ENCODE data around the gene GPN2. TPM values are rescaled to one million over a fixed set of nuclear protein-coding genes. Genes with fewer than 3 reads are reported as not detected.
A peak's percentile ranks its signal among the peaks of the same experiment; 100 is the strongest.

GPN2 gene
- 9.4 and 10.7 TPM in 2 replicates for total RNA-seq

GRCh38 chr1:26889551-26890466 lies at the start of gene GPN2:
Gene GPN2, minus strand, starts transcription at chr1:26890283. Its CDS starts 187 bp downstream, at chr1:26890096.
- peak; percentile 85 for DNase-seq

- DNase-seq, result no peak
Observed at GRCh38 chr1:26938659-26939025, 48.6 kb upstream of the GPN2 start.

- no peak for DNase-seq
Observed at GRCh38 chr1:26938004-26938658, 48.0 kb upstream of the GPN2 start.

GRCh38 chr1:26936823-26937222 lies 46.7 kb upstream of the GPN2 start:
- no peak for DNase-seq

- DNase-seq, result no peak
Observed at GRCh38 chr1:26932531-26932930, 42.4 kb upstream of the GPN2 start.

- peak; percentile 86 for DNase-seq
Observed at GRCh38 chr1:26923711-26924110, 33.6 kb upstream of the GPN2 start.

GRCh38 chr1:26922901-26923300 lies 32.8 kb upstream of the GPN2 start:
- no peak for DNase-seq

GRCh38 chr1:26922431-26922729 lies 32.3 kb upstream of the GPN2 start:
- DNase-seq, result no peak

GRCh38 chr1:26921540-26922430 lies 31.7 kb upstream of the GPN2 start, which contains the start of gene NUDC:
Gene NUDC, plus strand, starts transcription at chr1:26921743. Its CDS starts 106 bp downstream, at chr1:26921849.
- DNase-seq, result peak; percentile 99

- DNase-seq, result no peak
Observed at GRCh38 chr1:26921126-26921539, 31.1 kb upstream of the GPN2 start.

- DNase-seq, result no peak
Observed at GRCh38 chr1:26915204-26915842, 25.2 kb upstream of the GPN2 start.

- no peak for DNase-seq
Observed at GRCh38 chr1:26913754-26914619, 23.9 kb upstream of the GPN2 start, which contains the start of gene NR0B2. Gene NR0B2, minus strand, starts transcription at chr1:26913975. Its CDS starts 35 bp downstream, at chr1:26913940.

GRCh38 chr1:26913389-26913753 lies 23.3 kb upstream of the GPN2 start:
- no peak for DNase-seq

- no peak for DNase-seq
Observed at GRCh38 chr1:26912147-26912490, 22.0 kb upstream of the GPN2 start.

- no peak for DNase-seq
Observed at GRCh38 chr1:26911399-26912146, 21.5 kb upstream of the GPN2 start.

- no peak for DNase-seq
Observed at GRCh38 chr1:26910343-26911160, 20.5 kb upstream of the GPN2 start.

- no peak for DNase-seq
Observed at GRCh38 chr1:26909951-26910342, 19.9 kb upstream of the GPN2 start.

- peak; percentile 69 for DNase-seq
Observed at GRCh38 chr1:26907071-26907917, 17.2 kb upstream of the GPN2 start.

Measured in dermis blood vessel endothelial cell (primary cell).